Panc1 (cell line): Measurements from ENCODE around the gene SFTPB. TPM values are rescaled to one million over a fixed set of nuclear protein-coding genes. Genes with fewer than 3 reads are reported as not detected.

Source experiments
- ATAC-seq: fragments of 200-7000 bp; cut with Tn5 transposase; 2 replicates; pipeline ENCODE4 v1.9.1; 2020; ENCODE audit warnings: mild to moderate bottlenecking, moderate library complexity
- BruUV-seq: library from RNA; stranded (reverse); fragments of 400-500 nt; replicated peaks from 2 replicates; lab custom pipeline; 2021; lab: Mats Ljungman, UMichigan
- CTCF ChIA-PET: fragments of 300-600 bp; sonication (Branson Sonifier 250); formaldehyde crosslinking; loops from one replicate; lab custom pipeline; 2022; ENCODE audit warnings: antibody characterized with exemption; lab: Charles Lee
- POLR2A ChIA-PET: fragments of 300-600 bp; sonication (Branson Sonifier 250); formaldehyde crosslinking; loops from one replicate; lab custom pipeline; 2022; ENCODE audit warnings: antibody characterized with exemption; lab: Charles Lee
- DNase-seq: peaks from one replicate; pipeline ENCODE4 v3.0.0-alpha.2; 2010; ENCODE audit warnings: low read depth, low spot score
- H3K27ac ChIP-seq: 2 replicates; pipeline ENCODE4 v1.5.1; 2011; ENCODE audit warnings: mild to moderate bottlenecking, low read length, inconsistent platforms
- H3K27me3 ChIP-seq: fragments of 200-500 bp; sonication (Bioruptor generic); 2 replicates; pipeline ENCODE4 v1.6.0; 2014; ENCODE audit warnings: low read length, inconsistent platforms; ENCODE audit not compliant: control insufficient read depth, insufficient read depth
- H3K36me3 ChIP-seq: fragments of 200-500 bp; sonication (Bioruptor generic); 2 replicates; pipeline ENCODE4 v1.5.1; 2014; ENCODE audit warnings: inconsistent platforms, mild to moderate bottlenecking, low read length, moderate library complexity; ENCODE audit not compliant: control insufficient read depth, insufficient read depth
- H3K4me1 ChIP-seq: 2 replicates; pipeline ENCODE4 v1.5.1; 2011; ENCODE audit warnings: inconsistent platforms, mild to moderate bottlenecking, low read length, moderate library complexity; ENCODE audit not compliant: control insufficient read depth, insufficient read depth
- H3K4me3 ChIP-seq, 2 experiments: 2 replicates each; pipeline ENCODE4 v1.5.1; 2011 to 2012; ENCODE audit warnings: low read depth in 2 of 2, low read length in 2 of 2, mild to moderate bottlenecking in 2 of 2, inconsistent platforms in 1 of 2, moderate library complexity in 1 of 2
- H3K9me3 ChIP-seq: fragments of 200-500 bp; sonication (Bioruptor generic); 2 replicates; pipeline ENCODE4 v1.5.1; 2014; ENCODE audit warnings: low read depth, mild to moderate bottlenecking, inconsistent platforms, low read length, moderate library complexity; ENCODE audit not compliant: control insufficient read depth, insufficient read depth
- POLR2AphosphoS5 ChIP-seq: IDR thresholded peaks from 2 replicates; pipeline ENCODE4 v1.6.1; 2012; ENCODE audit warnings: mild to moderate bottlenecking, low read depth, low read length, moderate library complexity
- SIN3A ChIP-seq: IDR thresholded peaks from 2 replicates; pipeline ENCODE4 v1.6.1; 2012; ENCODE audit warnings: low read depth, mild to moderate bottlenecking, low read length, moderate library complexity, borderline replicate concordance; ENCODE audit not compliant: insufficient read depth
- TCF7L2 ChIP-seq: IDR thresholded peaks from 2 replicates; pipeline ENCODE4 v1.6.1; 2011; ENCODE audit warnings: mild to moderate bottlenecking, low read depth, low read length, inconsistent platforms
- in situ Hi-C: cut with HindIII; loops from 2 replicates; pipeline ENCODE4 v1.10.0; 2016; ENCODE audit warnings: low sequenced_read_pairs, low pct_unique_long_range_greater_than_20kb
- intact Hi-C: fragments of 100-400 bp; cut with micrococcal nuclease; formaldehyde crosslinking; loops from one replicate; pipeline ENCODE4 v1.10.0; 2022; ENCODE audit not compliant: unreplicated experiment
- total RNA-seq: library from RNA; stranded (reverse); gene quantifications from one replicate; pipeline ENCODE4 v1.2.1, GENCODE V29; 2021; ENCODE audit not compliant: unreplicated experiment
- TF ChIP-seq, protein P1 (sequence below): fragments of 450-650 bp; IDR thresholded peaks from 2 replicates; pipeline ENCODE4 v1.5.1; 2017; ENCODE audit warnings: mild to moderate bottlenecking
- TF ChIP-seq, protein P2 (sequence below), 2 experiments: IDR thresholded peaks; 2 replicates each; pipeline ENCODE4 v1.6.1; 2011 to 2012; ENCODE audit warnings: low read depth in 2 of 2, control low read depth in 1 of 2, low read length in 1 of 2, mild to moderate bottlenecking in 1 of 2, moderate library complexity in 1 of 2; ENCODE audit not compliant: insufficient read depth in 1 of 2

The SFTPB gene
- total RNA-seq, 1 experiment from 2014 or later = 5.6 TPM

DNA sequence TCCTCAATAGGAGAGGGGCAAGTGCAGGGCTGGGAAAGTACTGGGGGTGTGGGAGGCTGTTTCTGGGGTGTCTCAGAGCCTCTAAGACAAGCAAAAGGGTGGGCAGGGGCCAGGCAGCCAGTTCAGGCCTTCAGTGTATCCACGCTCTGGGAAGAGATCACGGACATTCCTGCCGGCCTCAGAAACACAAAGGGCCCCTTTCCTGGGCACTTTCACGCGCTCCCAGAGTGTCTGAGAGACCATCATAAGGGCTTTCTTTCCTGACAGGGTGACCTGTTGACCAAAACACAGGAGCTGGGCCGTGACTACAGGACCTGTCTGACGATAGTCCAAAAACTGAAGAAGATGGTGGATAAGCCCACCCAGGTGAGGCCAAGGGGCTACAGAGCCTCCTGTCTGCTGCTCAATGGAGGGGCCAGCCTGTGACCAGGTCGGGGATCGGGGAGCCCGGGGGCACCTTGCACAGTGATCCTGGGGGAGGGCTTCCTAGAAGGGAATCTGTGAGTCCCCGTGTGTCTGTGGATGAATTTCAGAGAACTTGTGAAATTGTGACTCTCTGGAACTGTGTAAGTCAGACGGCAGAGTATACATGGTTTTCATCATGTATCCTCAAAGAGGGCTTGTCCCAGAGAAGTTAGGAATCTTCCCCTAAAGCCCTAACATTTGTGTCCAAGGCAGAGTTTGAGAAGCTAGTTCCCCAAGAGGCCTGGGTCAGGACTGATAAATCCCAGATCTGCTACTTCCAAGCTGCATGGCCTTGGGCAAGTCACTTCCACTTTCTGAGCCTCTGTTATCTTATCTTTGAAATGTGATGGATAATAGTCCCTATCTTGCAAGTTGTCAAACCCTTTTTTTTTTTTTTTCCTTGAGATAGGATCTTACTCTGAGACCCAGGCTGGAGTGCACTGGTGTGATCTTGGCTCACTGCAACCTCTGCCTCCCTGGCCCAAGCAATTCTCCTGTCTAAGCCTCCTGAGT lies 28.0 kb upstream of the SFTPB start:
- no peaks in the 10 kb centered on the region for H3K36me3 ChIP-seq
- no TSS peak for BruUV-seq
- TF ChIP-seq TCF7L2 = no peak
- TF ChIP-seq, protein P1, sequence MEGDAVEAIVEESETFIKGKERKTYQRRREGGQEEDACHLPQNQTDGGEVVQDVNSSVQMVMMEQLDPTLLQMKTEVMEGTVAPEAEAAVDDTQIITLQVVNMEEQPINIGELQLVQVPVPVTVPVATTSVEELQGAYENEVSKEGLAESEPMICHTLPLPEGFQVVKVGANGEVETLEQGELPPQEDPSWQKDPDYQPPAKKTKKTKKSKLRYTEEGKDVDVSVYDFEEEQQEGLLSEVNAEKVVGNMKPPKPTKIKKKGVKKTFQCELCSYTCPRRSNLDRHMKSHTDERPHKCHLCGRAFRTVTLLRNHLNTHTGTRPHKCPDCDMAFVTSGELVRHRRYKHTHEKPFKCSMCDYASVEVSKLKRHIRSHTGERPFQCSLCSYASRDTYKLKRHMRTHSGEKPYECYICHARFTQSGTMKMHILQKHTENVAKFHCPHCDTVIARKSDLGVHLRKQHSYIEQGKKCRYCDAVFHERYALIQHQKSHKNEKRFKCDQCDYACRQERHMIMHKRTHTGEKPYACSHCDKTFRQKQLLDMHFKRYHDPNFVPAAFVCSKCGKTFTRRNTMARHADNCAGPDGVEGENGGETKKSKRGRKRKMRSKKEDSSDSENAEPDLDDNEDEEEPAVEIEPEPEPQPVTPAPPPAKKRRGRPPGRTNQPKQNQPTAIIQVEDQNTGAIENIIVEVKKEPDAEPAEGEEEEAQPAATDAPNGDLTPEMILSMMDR = no peak

DNA sequence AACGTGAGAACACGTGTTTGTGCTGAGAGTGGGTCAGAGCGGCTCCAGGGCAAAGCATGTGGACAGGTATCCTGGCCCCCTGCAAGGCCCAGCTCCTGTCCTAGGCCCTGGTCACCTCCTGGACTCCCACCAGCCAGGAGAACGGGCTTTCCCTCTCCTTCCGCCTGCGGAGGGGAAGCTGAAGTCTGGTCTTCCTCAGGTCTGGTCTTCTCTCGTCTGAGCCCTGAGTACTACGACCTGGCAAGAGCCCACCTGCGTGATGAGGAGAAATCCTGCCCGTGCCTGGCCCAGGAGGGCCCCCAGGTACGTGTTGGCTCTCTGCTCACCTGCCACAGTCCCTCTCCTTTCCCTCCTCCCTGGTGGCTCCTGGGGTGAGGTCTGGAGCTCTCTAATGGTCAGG lies 27.1 kb upstream of the SFTPB start:
- CTCF ChIA-PET = no interaction called here
- H3K4me3 ChIP-seq = no peak overlapping the region
- H3K4me1 ChIP-seq = no peaks in the 10 kb centered on the region
- H3K27me3 ChIP-seq = no peaks in the 10 kb centered on the region
- H3K27ac ChIP-seq = no peak overlapping the region
- in situ Hi-C loops (no loop called here), intact Hi-C loops (no loop called here)
- H3K36me3 ChIP-seq = no peaks in the 10 kb centered on the region
- POLR2A ChIA-PET = no interaction called here
- TF ChIP-seq TCF7L2 = no peak
- TF ChIP-seq, protein P1 = no peak
- TF ChIP-seq POLR2AphosphoS5 = no peak
- TF ChIP-seq, protein P2, sequence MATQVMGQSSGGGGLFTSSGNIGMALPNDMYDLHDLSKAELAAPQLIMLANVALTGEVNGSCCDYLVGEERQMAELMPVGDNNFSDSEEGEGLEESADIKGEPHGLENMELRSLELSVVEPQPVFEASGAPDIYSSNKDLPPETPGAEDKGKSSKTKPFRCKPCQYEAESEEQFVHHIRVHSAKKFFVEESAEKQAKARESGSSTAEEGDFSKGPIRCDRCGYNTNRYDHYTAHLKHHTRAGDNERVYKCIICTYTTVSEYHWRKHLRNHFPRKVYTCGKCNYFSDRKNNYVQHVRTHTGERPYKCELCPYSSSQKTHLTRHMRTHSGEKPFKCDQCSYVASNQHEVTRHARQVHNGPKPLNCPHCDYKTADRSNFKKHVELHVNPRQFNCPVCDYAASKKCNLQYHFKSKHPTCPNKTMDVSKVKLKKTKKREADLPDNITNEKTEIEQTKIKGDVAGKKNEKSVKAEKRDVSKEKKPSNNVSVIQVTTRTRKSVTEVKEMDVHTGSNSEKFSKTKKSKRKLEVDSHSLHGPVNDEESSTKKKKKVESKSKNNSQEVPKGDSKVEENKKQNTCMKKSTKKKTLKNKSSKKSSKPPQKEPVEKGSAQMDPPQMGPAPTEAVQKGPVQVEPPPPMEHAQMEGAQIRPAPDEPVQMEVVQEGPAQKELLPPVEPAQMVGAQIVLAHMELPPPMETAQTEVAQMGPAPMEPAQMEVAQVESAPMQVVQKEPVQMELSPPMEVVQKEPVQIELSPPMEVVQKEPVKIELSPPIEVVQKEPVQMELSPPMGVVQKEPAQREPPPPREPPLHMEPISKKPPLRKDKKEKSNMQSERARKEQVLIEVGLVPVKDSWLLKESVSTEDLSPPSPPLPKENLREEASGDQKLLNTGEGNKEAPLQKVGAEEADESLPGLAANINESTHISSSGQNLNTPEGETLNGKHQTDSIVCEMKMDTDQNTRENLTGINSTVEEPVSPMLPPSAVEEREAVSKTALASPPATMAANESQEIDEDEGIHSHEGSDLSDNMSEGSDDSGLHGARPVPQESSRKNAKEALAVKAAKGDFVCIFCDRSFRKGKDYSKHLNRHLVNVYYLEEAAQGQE (IDR thresholded peaks at IDR 0.05; ENCODE audit: insufficient read depth in 1 of 2, low read depth in 2 of 2, low read length in 1 of 2) = no peak
- no peak for TF ChIP-seq SIN3A
- DNase-seq (no peak), ATAC-seq (no peak)
- no peaks in the 10 kb centered on the region for H3K9me3 ChIP-seq
- no TSS peak for BruUV-seq

More for the DNA sequence above, 28.0 kb upstream of the SFTPB start:
- intact Hi-C loops (no loop called here), in situ Hi-C loops (no loop called here)
- no peak for ATAC-seq
- Histone ChIP-seq H3K9me3 (no peaks in the 10 kb centered on the region), H3K27me3 (no peaks in the 10 kb centered on the region), H3K4me3 (no peak overlapping the region), H3K27ac (no peak overlapping the region), H3K4me1 (no peaks in the 10 kb centered on the region)
- CTCF ChIA-PET = interaction anchor here (0.9 to 1.4 kb wide), 2 partner anchors 11 to 31 kb away, joined by 4 to 6 read pairs; no protein-coding TSS in a partner anchor
- no peak for DNase-seq
- POLR2A ChIA-PET = no interaction called here
